Mucosa of descending colon (tissue), 3 donors: Measurements from ENCODE around the gene KCNN3. TPM values are rescaled to one million over a fixed set of nuclear protein-coding genes. Genes with fewer than 3 reads are reported as not detected.

Source experiments
- ATAC-seq: fragments of 200-7000 bp; cut with Tn5 transposase; one replicate; pipeline ENCODE4 v1.9.1; 2020; ENCODE audit warnings: mild to moderate bottlenecking, moderate library complexity
- DNase-seq, 3 donors: peaks; one replicate each; pipeline ENCODE4 v3.0.0-alpha.2; 2020
- H3K36me3 ChIP-seq: fragments of 200-600 bp; one replicate; pipeline ENCODE4 v1.8.0; 2021; ENCODE audit warnings: low read depth, mild to moderate bottlenecking
- H3K4me1 ChIP-seq: fragments of 200-600 bp; one replicate; pipeline ENCODE4 v1.8.0; 2021; ENCODE audit warnings: low read depth, mild to moderate bottlenecking
- H3K4me3 ChIP-seq: fragments of 200-600 bp; one replicate; pipeline ENCODE4 v1.8.0; 2021; ENCODE audit warnings: mild to moderate bottlenecking
- H3K9me3 ChIP-seq: fragments of 200-600 bp; one replicate; pipeline ENCODE4 v1.8.0; 2021; ENCODE audit warnings: mild to moderate bottlenecking
- intact Hi-C, 2 donors: fragments of 100-400 bp; cut with DNase I in 1 of 2; cut with micrococcal nuclease in 1 of 2; formaldehyde crosslinking; loops; one replicate each; pipeline versions ENCODE4 v1.11.0 to v1.11.1; 2022; cut with DNase I, micrococcal nuclease
- total RNA-seq, 3 donors: library from RNA; stranded (reverse); fragmentation: NEBNext Ultra II Directional in 2 of 3; extraction: Animal tissue kit (Norgen Biotek cat#: 25700) in 2 of 3; gene quantifications; one replicate each; pipeline versions ENCODE4 v1.2.1 to v1.2.4, GENCODE V29; 2021 to 2023
- TF ChIP-seq, protein P1 (sequence below): fragments of 200-600 bp; IDR thresholded peaks from one replicate; pipeline ENCODE4 v1.8.0; 2022; ENCODE audit warnings: antibody characterized with exemption, mild to moderate bottlenecking
- donor health status: DM: no; HTN: no; CAD: no; lungs with moderate emphysema.
- donor health status: DM: no; HTN: no; CAD: no.
- donor health status: DM: no; HTN: yes; CAD: no.

KCNN3 gene
- total RNA-seq, 3 donors from 2014 or later: 1.5 to 19.3 (median 2.0) TPM

DNA sequence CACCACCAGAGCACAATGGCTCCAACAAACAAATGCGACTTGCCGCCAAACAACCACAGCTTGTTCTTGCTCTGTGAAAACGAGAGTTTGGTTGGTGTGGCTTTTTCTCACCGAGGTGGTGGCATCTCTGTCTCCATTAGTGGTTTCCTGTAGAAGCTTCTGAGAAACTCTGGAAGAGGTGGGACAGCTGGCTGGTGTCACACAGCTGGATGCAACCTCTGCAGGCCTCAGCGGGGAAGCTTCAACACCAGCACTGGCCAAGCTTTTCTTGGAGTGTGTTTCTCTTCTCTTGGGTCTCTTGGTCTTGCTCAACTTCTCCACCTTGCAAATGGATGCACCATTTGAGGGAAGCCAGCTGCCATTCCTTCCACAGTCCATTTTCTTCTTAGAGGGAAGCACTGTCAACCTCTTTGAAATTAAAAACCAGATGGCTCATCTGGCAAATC is 124.8 kb downstream of the KCNN3 start:
- no peaks in the 10 kb centered on the region for H3K36me3 ChIP-seq
- DNase-seq: no peak

DNA sequence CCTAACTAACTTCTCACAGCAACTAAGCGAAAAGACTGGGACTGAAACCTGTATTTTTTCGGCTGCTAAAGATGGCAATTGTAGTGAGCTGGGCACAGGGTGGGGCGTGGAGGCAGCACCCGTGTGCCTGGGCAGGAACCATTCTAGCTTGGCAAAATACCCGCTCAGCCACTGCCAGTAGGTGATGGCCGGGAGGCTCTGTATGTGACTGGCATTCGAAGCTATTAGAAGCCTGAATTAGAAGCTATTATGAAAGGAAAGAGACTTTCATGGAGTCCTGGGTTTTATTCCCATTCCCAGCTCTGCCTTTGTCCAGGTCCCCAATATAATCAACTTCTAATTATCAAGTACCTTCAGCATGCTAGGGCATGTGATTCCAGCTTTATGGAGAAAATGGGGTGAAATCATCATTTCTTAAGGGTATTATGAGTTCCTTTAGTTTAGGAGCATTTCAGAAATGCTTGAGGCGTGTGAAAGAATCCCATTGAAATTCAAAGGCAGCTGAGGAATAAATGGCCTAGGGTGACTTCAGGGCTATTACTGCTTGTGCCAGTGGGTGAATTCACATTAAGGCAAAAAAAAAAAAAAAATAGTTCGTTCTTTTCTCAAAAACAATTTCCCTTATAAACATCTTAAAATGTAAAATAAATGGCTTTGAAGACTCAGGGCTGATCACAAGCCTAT is 125.6 kb downstream of the KCNN3 start:
- no peak for ATAC-seq
- no peaks in the 10 kb centered on the region for H3K36me3 ChIP-seq
- H3K4me3 ChIP-seq: no peak overlapping the region
- TF ChIP-seq, protein P1, sequence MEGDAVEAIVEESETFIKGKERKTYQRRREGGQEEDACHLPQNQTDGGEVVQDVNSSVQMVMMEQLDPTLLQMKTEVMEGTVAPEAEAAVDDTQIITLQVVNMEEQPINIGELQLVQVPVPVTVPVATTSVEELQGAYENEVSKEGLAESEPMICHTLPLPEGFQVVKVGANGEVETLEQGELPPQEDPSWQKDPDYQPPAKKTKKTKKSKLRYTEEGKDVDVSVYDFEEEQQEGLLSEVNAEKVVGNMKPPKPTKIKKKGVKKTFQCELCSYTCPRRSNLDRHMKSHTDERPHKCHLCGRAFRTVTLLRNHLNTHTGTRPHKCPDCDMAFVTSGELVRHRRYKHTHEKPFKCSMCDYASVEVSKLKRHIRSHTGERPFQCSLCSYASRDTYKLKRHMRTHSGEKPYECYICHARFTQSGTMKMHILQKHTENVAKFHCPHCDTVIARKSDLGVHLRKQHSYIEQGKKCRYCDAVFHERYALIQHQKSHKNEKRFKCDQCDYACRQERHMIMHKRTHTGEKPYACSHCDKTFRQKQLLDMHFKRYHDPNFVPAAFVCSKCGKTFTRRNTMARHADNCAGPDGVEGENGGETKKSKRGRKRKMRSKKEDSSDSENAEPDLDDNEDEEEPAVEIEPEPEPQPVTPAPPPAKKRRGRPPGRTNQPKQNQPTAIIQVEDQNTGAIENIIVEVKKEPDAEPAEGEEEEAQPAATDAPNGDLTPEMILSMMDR: no peak
- DNase-seq: no peak
- intact Hi-C loops: no loop called here
- peaks cover 4% of the 10 kb centered on the region for H3K4me1 ChIP-seq
- H3K9me3 ChIP-seq: no peaks in the 10 kb centered on the region

More for the DNA sequence above, 124.8 kb downstream of the KCNN3 start:
- Histone ChIP-seq H3K4me3 (no peak overlapping the region), H3K4me1 (peaks cover 4% of the 10 kb centered on the region), H3K9me3 (no peaks in the 10 kb centered on the region)
- TF ChIP-seq, protein P1: no peak
- intact Hi-C loops: no loop called here
- ATAC-seq: peak; percentile 33

DNA sequence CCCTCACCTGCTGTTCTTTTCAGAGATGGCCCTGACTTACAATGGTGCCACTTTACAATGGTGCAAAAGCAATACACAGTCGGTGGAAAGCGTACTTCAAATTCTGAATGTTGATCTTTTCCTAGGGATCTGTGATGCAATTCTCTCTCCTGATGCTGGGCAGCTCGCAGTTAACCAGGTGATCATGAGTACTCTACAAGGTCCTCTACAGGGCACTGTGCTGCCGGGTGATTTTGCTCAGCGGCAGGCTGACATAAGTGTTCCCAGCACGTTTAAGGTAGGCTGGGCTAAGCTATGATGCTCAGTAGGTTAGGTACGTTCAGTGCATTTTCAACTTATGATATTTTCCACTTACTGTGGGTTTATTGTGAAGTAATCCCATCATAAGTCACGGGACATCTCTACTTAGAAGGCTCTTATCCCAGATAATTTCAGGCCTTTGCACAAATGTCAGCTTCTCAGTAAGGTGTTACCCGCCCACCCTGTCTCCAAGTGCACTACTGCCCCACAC is 126.5 kb downstream of the KCNN3 start:
- no peaks in the 10 kb centered on the region for H3K36me3 ChIP-seq
- H3K4me1 ChIP-seq: peaks cover 4% of the 10 kb centered on the region
- no peaks in the 10 kb centered on the region for H3K9me3 ChIP-seq
- ATAC-seq (no peak), DNase-seq (no peak)
- H3K4me3 ChIP-seq: no peak overlapping the region
- intact Hi-C loops: no loop called here
- TF ChIP-seq, protein P1: no peak

DNA sequence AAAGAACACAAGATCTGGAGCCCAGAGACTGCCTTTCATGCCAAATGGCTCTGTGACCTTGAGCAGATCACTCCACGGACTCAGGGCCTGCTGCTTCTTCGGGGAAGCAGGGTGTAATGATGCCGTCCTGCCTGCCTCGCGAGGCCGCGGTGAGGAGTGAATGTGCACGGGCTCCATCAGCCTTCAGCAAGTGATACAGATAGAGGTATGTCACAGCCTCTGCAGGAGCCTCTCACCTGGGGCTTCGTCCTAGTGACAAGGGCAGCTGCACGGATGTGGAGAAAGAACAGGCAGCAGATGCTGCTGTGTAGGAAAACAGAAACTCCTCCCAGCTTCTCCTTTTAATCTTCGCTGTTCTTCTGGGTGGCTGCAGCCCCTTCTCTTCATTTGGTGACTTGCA is 127.5 kb downstream of the KCNN3 start:
- Histone ChIP-seq H3K4me1 (no peaks in the 10 kb centered on the region), H3K4me3 (no peak overlapping the region), H3K36me3 (no peaks in the 10 kb centered on the region), H3K9me3 (no peaks in the 10 kb centered on the region)
- TF ChIP-seq, protein P1: no peak
- intact Hi-C loops: no loop called here
- no peak for DNase-seq
- no peak for ATAC-seq

DNA sequence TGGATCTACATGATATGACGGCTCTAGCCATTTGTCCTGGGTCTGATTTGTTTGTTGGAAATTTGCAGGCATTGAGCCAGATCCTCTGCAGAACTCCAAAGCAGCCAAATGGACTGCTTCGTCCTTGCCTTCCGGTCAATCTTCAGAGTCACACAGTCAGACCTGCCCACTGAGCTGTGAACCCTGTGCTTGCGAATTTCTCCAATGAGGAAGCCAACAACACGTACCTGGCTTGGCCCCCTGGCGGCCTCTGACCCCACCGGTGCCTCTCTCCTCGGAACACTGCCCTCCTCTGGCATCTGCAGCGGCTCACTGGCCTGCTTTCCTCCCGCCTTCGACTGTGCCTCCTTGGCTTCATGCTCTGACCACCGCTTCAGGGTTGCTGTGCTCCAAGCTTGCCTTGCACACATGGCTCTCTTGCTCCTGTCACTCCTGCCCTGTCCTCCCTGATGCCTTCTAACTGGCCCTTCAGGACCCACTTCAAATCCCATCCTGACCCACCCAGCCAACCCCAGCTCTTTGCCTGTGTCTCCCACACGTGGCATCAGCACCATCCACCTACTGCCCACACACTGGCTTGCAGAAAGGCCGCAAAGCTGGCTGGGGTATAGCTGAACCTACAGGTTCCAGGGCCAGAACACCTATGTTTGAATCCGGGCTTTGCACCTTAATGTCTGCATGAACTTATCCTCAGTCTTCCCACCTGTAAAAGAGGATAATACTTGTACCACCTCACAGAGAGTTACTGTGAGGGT is 128.2 kb downstream of the KCNN3 start:
- no peaks in the 10 kb centered on the region for H3K9me3 ChIP-seq
- intact Hi-C loops: no loop called here
- no peak for ATAC-seq
- DNase-seq: no peak
- H3K4me1 ChIP-seq: no peaks in the 10 kb centered on the region
- H3K36me3 ChIP-seq: no peaks in the 10 kb centered on the region
- no peak overlapping the region for H3K4me3 ChIP-seq
- TF ChIP-seq, protein P1: no peak
